Hepatocyte (in vitro differentiated cells): ENCODE results near the gene SLC2A8. TPM values are rescaled to one million over a fixed set of nuclear protein-coding genes. Genes with fewer than 3 reads are reported as not detected.

Experiments
- DNase-seq: peaks from one replicate; pipeline ENCODE4 v3.0.0-alpha.2; 2016; ENCODE audit warnings: low spot score
- H2AFZ ChIP-seq: fragments of 200-600 bp; sonication (generic); 2 replicates; pipeline ENCODE4 v1.6.0; 2016; ENCODE audit warnings: antibody characterized with exemption, mild to moderate bottlenecking
- H3K27ac ChIP-seq: fragments of 200-600 bp; sonication (generic); 2 replicates; pipeline ENCODE4 v1.5.1; 2016; ENCODE audit warnings: mild to moderate bottlenecking
- H3K27me3 ChIP-seq: fragments of 200-600 bp; sonication (generic); 2 replicates; pipeline ENCODE4 v1.6.1; 2016
- H3K36me3 ChIP-seq: fragments of 200-600 bp; sonication (generic); replicated peaks from 2 replicates; pipeline ENCODE4 v1.5.1; 2016; ENCODE audit warnings: low read depth; ENCODE audit not compliant: insufficient read depth
- H3K4me1 ChIP-seq: fragments of 200-600 bp; sonication (generic); 2 replicates; pipeline ENCODE4 v1.5.1; 2016; ENCODE audit warnings: mild to moderate bottlenecking, moderate library complexity; ENCODE audit not compliant: insufficient read depth
- H3K4me2 ChIP-seq: fragments of 200-600 bp; sonication (generic); 2 replicates; pipeline ENCODE4 v1.6.0; 2016
- H3K4me3 ChIP-seq: fragments of 200-600 bp; sonication (generic); 2 replicates; pipeline ENCODE4 v1.5.1; 2016; ENCODE audit warnings: mild to moderate bottlenecking
- H3K79me2 ChIP-seq: fragments of 200-600 bp; sonication (generic); 2 replicates; pipeline ENCODE4 v1.6.0; 2017; ENCODE audit warnings: mild to moderate bottlenecking
- H3K9me2 ChIP-seq: fragments of 200-600 bp; sonication (generic); replicated peaks from 2 replicates; pipeline ENCODE4 v1.6.0; 2017; ENCODE audit warnings: mild to moderate bottlenecking; ENCODE audit not compliant: insufficient read depth
- H3K9me3 ChIP-seq: fragments of 200-600 bp; sonication (generic); 2 replicates; pipeline ENCODE4 v1.5.1; 2016; ENCODE audit warnings: low read depth, mild to moderate bottlenecking
- H4K20me1 ChIP-seq: fragments of 200-600 bp; sonication (generic); 2 replicates; pipeline ENCODE4 v1.6.0; 2016; ENCODE audit warnings: mild to moderate bottlenecking; ENCODE audit not compliant: insufficient read depth, poor library complexity, severe bottlenecking
- EZH2 ChIP-seq: fragments of 200-600 bp; sonication (generic); IDR thresholded peaks from 2 replicates; pipeline ENCODE4 v1.6.1; 2016; ENCODE audit warnings: antibody characterized with exemption, mild to moderate bottlenecking, borderline replicate concordance
- EZH2phosphoT487 ChIP-seq: fragments of 200-600 bp; sonication (generic); IDR thresholded peaks from one replicate; pipeline ENCODE4 v1.6.1; 2018; ENCODE audit warnings: antibody characterized with exemption, mild to moderate bottlenecking, low read depth, moderate library complexity; ENCODE audit not compliant: unreplicated experiment, severe bottlenecking
- WGBS: methylation state at CpG from one replicate; pipeline ENCODE4 v1.1.6; 2016; ENCODE audit warnings: low lambda C conversion rate; ENCODE audit errors: missing lambda C conversion rate; 5-methylcytosine and 5-hydroxymethylcytosine counted together
- polyA plus RNA-seq: library from polyadenylated mRNA; unstranded; fragments of >200 nt; fragmentation: Nextera tagmentation; extraction: Ambion mirVana; gene quantifications from 2 replicates; pipeline ENCODE4 v1.2.1, GENCODE V29; 2016
- total RNA-seq: library from RNA; depleted of rRNA; stranded (reverse); fragments of >200 nt; gene quantifications from 2 replicates; pipeline ENCODE4 v1.2.3, GENCODE V29; 2014
- TF ChIP-seq, protein P1 (sequence below): fragments of 200-600 bp; sonication (generic); IDR thresholded peaks from 2 replicates; pipeline ENCODE4 v1.5.1; 2016; ENCODE audit warnings: antibody characterized with exemption, mild to moderate bottlenecking; ENCODE audit not compliant: poor library complexity

SLC2A8 gene
- total and polyA plus RNA-seq, 2 experiments from 2014 or later, result 91.7 to 145 TPM

DNA sequence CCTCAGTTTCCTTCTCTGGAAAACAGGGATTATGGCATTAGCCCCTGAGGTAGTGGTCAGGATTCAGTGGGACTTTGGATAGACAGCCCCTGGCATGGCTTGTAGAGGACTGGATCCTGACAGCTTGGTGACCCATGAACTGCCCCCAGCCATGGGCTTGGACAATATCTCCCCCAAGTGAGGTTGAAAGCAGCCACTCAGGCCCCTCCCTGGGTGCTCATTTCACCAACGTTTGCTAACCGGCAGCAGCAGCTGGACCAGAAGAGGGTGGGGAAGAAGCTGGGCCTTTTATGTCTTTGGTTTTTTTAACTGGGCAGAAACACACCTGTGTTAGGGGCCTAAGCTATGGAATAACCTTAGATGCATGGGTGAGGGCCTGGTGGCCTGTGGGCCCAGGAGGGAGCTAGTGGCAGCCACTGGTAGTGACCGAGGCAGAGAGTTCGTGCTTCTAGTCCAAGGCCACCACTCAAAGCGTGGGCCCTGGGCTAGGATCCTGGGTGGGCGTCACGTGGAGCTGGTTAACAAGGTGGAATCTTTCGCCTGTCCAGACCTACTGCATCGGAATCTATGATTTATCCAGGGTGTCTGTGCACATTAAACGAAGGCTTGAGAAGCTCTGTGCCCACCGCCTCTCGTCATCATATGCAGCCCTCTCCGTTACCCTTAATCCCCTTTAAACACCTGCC, 1.9 kb downstream of the SLC2A8 start:
- Histone ChIP-seq H3K27me3 (no peaks in the 10 kb centered on the region), H3K36me3 (no peaks in the 10 kb centered on the region), H2AFZ (no peak overlapping the region), H3K9me3 (no peaks in the 10 kb centered on the region), H3K4me3 (peak overlapping the region; percentile 80), H3K4me1 (peaks cover 14% of the 10 kb centered on the region), H3K9me2 (no peaks in the 10 kb centered on the region), H3K4me2 (peak overlapping the region; percentile 90), H3K27ac (peak overlapping the region; percentile 97), H3K79me2 (peaks cover 43% of the 10 kb centered on the region), H4K20me1 (peaks cover 22% of the 10 kb centered on the region)
- TF ChIP-seq, protein P1, sequence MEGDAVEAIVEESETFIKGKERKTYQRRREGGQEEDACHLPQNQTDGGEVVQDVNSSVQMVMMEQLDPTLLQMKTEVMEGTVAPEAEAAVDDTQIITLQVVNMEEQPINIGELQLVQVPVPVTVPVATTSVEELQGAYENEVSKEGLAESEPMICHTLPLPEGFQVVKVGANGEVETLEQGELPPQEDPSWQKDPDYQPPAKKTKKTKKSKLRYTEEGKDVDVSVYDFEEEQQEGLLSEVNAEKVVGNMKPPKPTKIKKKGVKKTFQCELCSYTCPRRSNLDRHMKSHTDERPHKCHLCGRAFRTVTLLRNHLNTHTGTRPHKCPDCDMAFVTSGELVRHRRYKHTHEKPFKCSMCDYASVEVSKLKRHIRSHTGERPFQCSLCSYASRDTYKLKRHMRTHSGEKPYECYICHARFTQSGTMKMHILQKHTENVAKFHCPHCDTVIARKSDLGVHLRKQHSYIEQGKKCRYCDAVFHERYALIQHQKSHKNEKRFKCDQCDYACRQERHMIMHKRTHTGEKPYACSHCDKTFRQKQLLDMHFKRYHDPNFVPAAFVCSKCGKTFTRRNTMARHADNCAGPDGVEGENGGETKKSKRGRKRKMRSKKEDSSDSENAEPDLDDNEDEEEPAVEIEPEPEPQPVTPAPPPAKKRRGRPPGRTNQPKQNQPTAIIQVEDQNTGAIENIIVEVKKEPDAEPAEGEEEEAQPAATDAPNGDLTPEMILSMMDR, result no peak
- TF ChIP-seq EZH2phosphoT487, result no peak
- no peak for TF ChIP-seq EZH2
- 86% methylated on average over 13 of the region's 13 CpGs for WGBS
- DNase-seq, result no peak

DNA sequence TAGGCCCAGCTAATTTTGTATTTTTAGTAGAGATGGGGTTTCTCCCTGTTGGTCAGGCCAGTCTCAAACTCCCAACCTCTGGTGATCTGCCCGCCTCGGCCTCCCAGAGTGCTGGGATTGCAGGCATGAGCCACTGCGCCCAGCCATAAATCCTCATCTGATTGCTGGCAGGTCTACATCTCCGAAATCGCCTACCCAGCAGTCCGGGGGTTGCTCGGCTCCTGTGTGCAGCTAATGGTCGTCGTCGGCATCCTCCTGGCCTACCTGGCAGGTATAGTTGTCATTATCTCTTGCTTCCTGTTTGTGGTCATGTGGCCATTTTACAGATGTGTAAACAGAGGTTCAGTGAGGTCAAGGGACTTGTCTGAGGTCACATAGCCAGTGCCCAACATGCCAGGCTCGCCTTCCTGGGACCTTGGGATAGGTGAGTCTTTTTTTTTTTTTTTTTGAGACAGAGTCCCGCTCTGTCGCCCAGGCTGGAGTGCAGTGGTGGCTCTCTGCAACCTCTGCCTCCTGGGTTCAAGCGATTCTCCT, 2.8 kb downstream of the SLC2A8 start:
- H3K27ac ChIP-seq, result no peak overlapping the region
- 99% methylated on average over 14 of the region's 14 CpGs for WGBS
- no peaks in the 10 kb centered on the region for H3K36me3 ChIP-seq
- peaks cover 10% of the 10 kb centered on the region for H3K4me1 ChIP-seq
- TF ChIP-seq, protein P1, result no peak
- TF ChIP-seq EZH2phosphoT487, result no peak
- TF ChIP-seq EZH2, result no peak
- peaks cover 22% of the 10 kb centered on the region for H4K20me1 ChIP-seq
- H3K27me3 ChIP-seq, result no peaks in the 10 kb centered on the region
- no peak overlapping the region for H3K4me3 ChIP-seq
- DNase-seq, result no peak
- H2AFZ ChIP-seq, result no peak overlapping the region
- H3K9me2 ChIP-seq, result no peaks in the 10 kb centered on the region
- H3K79me2 ChIP-seq, result peaks cover 43% of the 10 kb centered on the region
- peak overlapping the region; percentile 90 for H3K4me2 ChIP-seq
- no peaks in the 10 kb centered on the region for H3K9me3 ChIP-seq

DNA sequence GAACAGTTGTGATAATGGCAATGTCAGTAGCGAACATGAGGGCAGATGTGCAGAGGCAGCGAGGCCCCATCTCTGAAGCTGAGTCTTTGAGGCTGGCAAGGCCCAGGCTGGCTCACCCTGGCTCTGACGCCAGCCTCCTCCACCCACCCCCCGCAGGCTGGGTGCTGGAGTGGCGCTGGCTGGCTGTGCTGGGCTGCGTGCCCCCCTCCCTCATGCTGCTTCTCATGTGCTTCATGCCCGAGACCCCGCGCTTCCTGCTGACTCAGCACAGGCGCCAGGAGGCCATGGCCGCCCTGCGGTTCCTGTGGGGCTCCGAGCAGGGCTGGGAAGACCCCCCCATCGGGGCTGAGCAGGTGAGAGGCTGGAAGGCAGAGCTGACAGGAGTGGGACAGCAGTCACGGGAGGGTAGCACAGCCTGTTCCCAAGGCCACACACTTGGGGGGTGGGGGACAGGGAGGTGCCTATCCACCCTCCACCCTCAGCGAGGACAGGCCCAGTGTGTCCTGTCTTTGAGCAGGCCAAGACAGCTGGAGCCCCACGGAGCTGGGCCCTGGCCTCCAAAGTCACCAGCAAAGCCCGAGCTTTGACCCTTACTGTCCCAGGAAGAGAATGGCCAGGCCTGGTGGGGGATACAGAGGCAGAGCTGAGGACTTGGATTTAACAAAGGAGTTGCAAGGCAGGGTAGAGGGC, 5.6 kb downstream of the SLC2A8 start:
- no peak overlapping the region for H3K27ac ChIP-seq
- H4K20me1 ChIP-seq, result peaks cover 29% of the 10 kb centered on the region
- H3K4me3 ChIP-seq, result no peak overlapping the region
- no peaks in the 10 kb centered on the region for H3K9me3 ChIP-seq
- no peak for DNase-seq
- TF ChIP-seq, protein P1, result no peak
- WGBS, result 93% methylated on average over 17 of the region's 18 CpGs
- H3K79me2 ChIP-seq, result peaks cover 41% of the 10 kb centered on the region
- H3K9me2 ChIP-seq, result no peaks in the 10 kb centered on the region
- H3K4me2 ChIP-seq, result no peak overlapping the region
- H3K27me3 ChIP-seq, result no peaks in the 10 kb centered on the region
- no peaks in the 10 kb centered on the region for H3K4me1 ChIP-seq
- no peak overlapping the region for H2AFZ ChIP-seq
- H3K36me3 ChIP-seq, result no peaks in the 10 kb centered on the region
